ENCODE results near the gene C7orf25.
A peak's percentile ranks its signal among the peaks of the same experiment; 100 is the strongest.

The C7orf25 gene

DNA sequence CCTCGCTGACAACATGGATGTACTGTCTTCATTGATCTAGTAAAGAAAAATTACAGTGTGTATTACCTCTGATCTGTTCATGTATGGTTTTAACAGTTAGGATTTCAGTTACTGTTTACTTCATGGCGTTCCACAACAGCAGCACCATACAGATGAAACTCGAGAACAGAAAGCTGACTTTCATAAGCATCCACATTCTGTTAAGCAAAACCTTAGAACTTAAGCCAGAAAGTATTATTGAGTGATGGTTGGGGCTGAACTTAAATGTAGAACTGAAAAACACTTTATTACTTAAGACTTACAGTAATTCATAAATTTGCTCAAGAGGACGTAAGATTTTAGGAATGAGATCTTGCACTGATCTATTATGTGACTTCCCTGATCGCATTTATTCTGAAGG lies 24.0 kb upstream of the C7orf25 start:
- no peak overlapping the region for H3K27ac ChIP-seq
- TF ChIP-seq, protein P1, sequence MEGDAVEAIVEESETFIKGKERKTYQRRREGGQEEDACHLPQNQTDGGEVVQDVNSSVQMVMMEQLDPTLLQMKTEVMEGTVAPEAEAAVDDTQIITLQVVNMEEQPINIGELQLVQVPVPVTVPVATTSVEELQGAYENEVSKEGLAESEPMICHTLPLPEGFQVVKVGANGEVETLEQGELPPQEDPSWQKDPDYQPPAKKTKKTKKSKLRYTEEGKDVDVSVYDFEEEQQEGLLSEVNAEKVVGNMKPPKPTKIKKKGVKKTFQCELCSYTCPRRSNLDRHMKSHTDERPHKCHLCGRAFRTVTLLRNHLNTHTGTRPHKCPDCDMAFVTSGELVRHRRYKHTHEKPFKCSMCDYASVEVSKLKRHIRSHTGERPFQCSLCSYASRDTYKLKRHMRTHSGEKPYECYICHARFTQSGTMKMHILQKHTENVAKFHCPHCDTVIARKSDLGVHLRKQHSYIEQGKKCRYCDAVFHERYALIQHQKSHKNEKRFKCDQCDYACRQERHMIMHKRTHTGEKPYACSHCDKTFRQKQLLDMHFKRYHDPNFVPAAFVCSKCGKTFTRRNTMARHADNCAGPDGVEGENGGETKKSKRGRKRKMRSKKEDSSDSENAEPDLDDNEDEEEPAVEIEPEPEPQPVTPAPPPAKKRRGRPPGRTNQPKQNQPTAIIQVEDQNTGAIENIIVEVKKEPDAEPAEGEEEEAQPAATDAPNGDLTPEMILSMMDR (IDR thresholded peaks at IDR 0.05): no peak

DNA sequence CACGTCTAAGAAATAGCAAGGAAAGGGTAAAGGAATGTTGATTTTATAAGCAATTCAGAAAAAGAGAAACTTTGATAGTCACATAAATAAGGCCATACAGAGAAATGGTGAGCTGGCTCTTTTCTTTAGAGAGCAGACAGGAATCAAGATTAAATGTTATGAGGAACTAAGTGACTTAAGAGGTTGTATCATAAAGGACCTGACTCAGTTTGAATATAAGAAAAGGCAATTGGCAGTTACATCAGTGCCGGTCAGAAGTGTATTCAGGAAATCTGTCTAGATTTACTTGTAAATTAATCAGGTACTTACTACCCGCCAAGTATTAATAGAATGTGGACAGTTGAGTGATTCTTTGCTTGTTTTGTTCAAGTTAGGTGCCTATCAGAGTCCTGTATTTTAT lies 22.4 kb upstream of the C7orf25 start:
- no peak for TF ChIP-seq ZFX (IDR thresholded peaks at IDR 0.05; ENCODE audit: borderline replicate concordance)
- TF ChIP-seq, protein P1 (IDR thresholded peaks at IDR 0.05): no peak
- H3K27ac ChIP-seq: no peak overlapping the region

DNA sequence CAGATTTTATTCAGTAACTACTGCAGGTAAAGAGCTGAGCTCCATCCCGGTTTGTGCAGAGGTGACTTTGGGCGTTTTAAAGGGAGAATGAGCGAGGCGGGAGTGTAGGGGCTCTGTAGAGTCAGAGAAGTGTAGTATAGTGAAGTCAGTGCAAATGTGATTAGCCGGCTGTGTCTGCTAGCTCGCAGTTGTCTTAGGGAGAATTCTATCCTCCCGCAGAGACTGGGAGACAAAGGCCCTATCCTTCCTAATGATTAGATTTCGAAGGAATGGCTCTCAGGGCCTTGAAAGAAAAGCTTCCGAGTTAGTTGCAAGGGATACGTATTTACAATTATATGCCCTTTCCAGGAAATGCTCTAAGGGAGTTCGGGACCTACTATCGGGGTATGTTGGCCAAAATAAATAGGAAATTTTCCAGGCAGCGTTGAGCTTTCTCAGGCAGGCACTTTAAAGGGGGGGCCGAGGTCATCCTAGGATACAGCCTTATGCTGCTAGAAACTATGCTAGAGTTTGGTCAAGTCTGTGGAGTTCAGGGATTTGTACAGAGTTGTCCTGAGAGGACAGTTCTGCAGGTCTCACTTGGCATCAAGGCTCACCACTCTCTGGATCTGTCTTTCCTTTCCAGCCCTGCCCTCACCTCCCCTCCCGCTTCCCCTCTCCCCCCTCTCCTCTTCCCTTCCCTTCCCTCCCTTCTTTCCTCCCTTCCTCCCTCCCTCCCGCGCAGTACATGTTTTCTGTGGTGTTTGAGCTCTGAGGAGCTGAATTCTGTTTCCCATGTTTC lies 21.1 kb upstream of the C7orf25 start:
- no peak for TF ChIP-seq ZFX (IDR thresholded peaks at IDR 0.05; ENCODE audit: borderline replicate concordance)
- TF ChIP-seq, protein P1 (IDR thresholded peaks at IDR 0.05): no peak
- H3K27ac ChIP-seq: peak overlapping the region; percentile 58

DNA sequence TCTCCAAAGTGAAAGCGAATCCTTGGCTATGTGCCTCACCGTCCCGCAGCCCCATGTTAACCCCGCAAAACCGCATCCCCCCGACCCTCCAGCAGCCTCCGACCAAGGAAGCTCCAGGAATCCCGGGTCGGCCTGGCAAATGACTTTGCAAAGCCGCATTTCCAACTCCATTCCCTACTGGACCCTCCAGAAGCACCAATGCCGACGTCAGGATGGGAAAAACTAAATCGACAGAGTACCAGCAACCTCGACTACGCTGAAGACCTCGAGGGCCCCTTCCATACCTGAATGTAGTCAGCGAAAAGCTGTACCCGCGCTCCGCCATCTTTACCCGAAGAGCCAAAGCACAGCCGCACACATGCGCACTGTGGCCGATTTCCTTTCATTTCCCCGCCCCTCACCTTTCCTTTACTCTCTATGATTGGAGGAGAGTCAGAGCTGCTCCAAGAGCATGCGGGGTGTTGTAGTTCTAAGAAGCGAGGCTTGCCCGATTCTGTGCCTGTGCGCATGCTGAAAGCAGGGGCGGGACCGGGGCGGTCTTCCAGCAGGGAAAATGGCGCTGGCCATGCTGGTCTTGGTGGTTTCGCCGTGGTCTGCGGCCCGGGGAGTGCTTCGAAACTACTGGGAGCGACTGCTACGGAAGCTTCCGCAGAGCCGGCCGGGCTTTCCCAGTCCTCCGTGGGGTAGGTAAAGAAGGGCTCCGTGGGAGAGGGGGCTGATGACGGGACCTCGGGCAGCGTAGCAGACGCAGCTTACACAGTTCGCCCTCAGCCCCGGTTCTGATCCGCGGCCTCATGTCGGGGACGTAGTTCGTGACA lies 20.2 kb upstream of the C7orf25 start, which contains the start of the genes MRPL32 and PSMA2:
TSS of gene MRPL32 (plus strand) at position 543 of the 818 bp plus-strand sequence. CDS start at position 554, 11 bp downstream.
TSS of gene PSMA2 (minus strand) at position 341 of the 818 bp plus-strand sequence. CDS start at position 325, 16 bp downstream.
- TF ChIP-seq, protein P1 (IDR thresholded peaks at IDR 0.05): no peak
- TF ChIP-seq ZFX (IDR thresholded peaks at IDR 0.05; ENCODE audit: borderline replicate concordance): no peak
- H3K27ac ChIP-seq: peak within 1 kb of the TSS; percentile 58

DNA sequence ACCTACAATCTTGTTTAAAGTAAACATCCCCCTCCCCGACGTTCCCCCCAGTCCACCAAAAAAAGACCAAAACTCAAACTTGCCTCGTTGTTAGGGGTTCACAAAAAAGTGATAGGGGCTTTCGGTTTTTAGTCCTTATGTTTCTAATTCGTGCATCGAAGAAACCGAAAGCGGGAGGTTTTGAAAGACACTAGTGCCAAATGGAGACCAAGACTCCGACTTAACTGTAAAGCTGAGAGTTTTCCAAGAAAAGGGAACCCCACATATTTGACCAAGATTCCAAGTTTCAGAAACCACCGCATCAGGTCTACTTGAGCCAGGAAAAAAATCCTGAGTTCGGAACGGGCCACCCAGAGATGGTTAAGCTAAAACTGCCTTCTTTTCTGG lies 19.6 kb upstream of the C7orf25 start:
- peak overlapping the region; percentile 58 for H3K27ac ChIP-seq
- TF ChIP-seq, protein P1 (IDR thresholded peaks at IDR 0.05): no peak
- no peak for TF ChIP-seq ZFX (IDR thresholded peaks at IDR 0.05; ENCODE audit: borderline replicate concordance)

DNA sequence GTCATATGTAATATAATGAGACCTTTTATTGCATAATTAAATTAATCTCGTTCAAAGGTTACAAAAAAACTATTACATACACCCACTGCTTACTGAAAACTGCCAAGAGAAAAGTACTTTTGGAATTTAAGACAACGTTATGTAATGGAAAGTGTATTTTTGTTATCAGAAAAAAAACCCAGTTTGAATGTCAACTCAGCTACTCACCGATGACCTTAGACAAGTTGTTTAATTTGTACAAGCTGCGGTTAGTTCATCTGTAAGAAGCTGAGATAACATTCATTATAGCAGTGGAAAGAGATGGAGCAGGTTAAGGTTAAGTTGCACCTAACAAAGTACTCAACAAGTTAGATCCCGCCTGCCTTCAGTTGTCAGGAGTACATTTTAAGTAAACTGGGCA lies 19.0 kb upstream of the C7orf25 start:
- H3K27ac ChIP-seq: no peak overlapping the region; the same call in 1 of the 2 replicates
- TF ChIP-seq, protein P1 (IDR thresholded peaks at IDR 0.05): no peak
- no peak for TF ChIP-seq ZFX (IDR thresholded peaks at IDR 0.05; ENCODE audit: borderline replicate concordance)
